Lower leg skin (tissue), 4 donors: ENCODE measurements around the gene HDGFL2. TPM values are rescaled to one million over a fixed set of nuclear protein-coding genes. Genes with fewer than 3 reads are reported as not detected.

Source experiments
- DNase-seq, 2 donors: peaks; one replicate each; pipeline ENCODE4 v3.0.0-alpha.2; 2019; ENCODE audit warnings: low spot score in 2 of 2
- H3K4me3 ChIP-seq: fragments of 200-600 bp; sonication (generic); 2 replicates; pipeline ENCODE4 v1.5.1; 2017; ENCODE audit warnings: mild to moderate bottlenecking, low read depth; ENCODE audit not compliant: poor library complexity, severe bottlenecking
- POLR2A ChIP-seq, 2 donors: fragments of 450-650 bp; IDR thresholded peaks; one replicate each; pipeline ENCODE4 v1.6.1; 2016 to 2017; ENCODE audit warnings: antibody characterized with exemption in 2 of 2, mild to moderate bottlenecking in 1 of 2, moderate library complexity in 1 of 2
- WGBS, 2 donors: methylation state at CpG; one replicate each; pipeline ENCODE4 v1.1.5; 2018; 5-methylcytosine and 5-hydroxymethylcytosine counted together
- intact Hi-C: fragments of 100-400 bp; cut with DNase I; formaldehyde crosslinking; loops from one replicate; pipeline ENCODE4 v1.15.0; 2023; ENCODE audit warnings: low total_unique reads
- total RNA-seq, 4 donors: library from RNA; depleted of rRNA; stranded (reverse); fragments of >200 nt; gene quantifications; one replicate each; pipeline ENCODE4 v1.1.0, GENCODE V29; 2016
- TF ChIP-seq, protein P1 (sequence below), 3 donors: fragments of 450-650 bp; IDR thresholded peaks; one replicate each; pipeline ENCODE4 v1.5.1; 2016; ENCODE audit warnings: antibody characterized with exemption in 3 of 3, mild to moderate bottlenecking in 3 of 3, moderate library complexity in 2 of 3

Gene HDGFL2
- total RNA-seq, 4 donors from 2014 or later = 20.9 to 36.4 (median 30.1) TPM

DNA sequence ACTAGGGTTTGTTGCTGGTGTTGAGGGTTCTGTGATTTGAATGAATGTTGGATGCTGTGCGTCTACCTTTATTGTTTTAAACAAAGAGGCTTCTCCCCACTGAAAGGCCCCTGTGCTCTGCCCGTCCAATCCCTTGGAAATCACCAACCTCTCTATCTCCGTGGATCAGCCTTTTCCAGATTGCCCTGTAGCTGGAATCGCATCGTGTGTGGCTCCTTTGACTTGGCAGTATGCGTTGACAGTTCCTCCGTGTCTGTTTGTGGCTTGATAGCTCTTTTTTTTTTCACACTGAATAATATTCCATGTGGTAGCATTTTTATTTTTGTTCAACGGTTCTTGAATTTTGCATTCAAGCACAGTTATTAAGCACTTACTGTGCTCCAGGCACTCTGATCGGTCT, 37.7 kb upstream of the HDGFL2 start:
- WGBS, 2 donors = 90 to 91% methylated on average over 9 of the region's 9 CpGs
- DNase-seq = no peak
- TF ChIP-seq, protein P1, sequence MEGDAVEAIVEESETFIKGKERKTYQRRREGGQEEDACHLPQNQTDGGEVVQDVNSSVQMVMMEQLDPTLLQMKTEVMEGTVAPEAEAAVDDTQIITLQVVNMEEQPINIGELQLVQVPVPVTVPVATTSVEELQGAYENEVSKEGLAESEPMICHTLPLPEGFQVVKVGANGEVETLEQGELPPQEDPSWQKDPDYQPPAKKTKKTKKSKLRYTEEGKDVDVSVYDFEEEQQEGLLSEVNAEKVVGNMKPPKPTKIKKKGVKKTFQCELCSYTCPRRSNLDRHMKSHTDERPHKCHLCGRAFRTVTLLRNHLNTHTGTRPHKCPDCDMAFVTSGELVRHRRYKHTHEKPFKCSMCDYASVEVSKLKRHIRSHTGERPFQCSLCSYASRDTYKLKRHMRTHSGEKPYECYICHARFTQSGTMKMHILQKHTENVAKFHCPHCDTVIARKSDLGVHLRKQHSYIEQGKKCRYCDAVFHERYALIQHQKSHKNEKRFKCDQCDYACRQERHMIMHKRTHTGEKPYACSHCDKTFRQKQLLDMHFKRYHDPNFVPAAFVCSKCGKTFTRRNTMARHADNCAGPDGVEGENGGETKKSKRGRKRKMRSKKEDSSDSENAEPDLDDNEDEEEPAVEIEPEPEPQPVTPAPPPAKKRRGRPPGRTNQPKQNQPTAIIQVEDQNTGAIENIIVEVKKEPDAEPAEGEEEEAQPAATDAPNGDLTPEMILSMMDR (IDR thresholded peaks at IDR 0.05) = no peak
- TF ChIP-seq POLR2A (IDR thresholded peaks at IDR 0.05) = no peak
- intact Hi-C loops = no loop called here
- no peak overlapping the region for H3K4me3 ChIP-seq

DNA sequence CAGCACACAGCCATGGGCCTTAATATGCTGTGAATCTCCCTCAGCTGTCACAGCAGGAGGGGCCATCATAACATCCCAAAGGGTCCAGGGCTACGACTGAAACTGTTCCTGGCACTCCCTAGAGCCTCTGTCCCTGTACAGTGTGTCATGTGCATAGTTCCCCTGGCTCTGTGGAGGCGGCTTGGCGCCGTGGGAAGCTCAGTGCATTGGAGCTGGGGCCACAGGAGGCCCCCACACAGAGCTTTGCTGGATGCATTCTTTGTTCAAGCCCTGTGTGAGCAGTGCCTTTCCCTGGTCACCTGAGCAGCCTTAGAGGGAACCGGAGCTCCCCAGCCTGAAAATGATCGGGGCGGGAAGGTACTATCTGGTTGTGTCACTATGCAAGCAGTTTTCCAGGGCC, 35.9 kb upstream of the HDGFL2 start:
- intact Hi-C loops = no loop called here
- 84 to 90% methylated on average over 4 to 7 of the region's 7 CpGs for WGBS, 2 donors
- TF ChIP-seq, protein P1 (IDR thresholded peaks at IDR 0.05) = no peak
- TF ChIP-seq POLR2A (IDR thresholded peaks at IDR 0.05) = no peak
- no peak overlapping the region for H3K4me3 ChIP-seq
- DNase-seq = no peak

- H3K4me3 ChIP-seq = no peak overlapping the region
- TF ChIP-seq, protein P1 (IDR thresholded peaks at IDR 0.05) = no peak
- TF ChIP-seq POLR2A (IDR thresholded peaks at IDR 0.05) = no peak
- intact Hi-C loops = no loop called here
- 95 to 96% methylated on average over 10 of the region's 10 CpGs for WGBS, 2 donors
- no peak for DNase-seq
Measured at GRCh38 chr19:4437103-4437502, 35.0 kb upstream of the HDGFL2 start.

GRCh38 chr19:4439243-4439642, 32.9 kb upstream of the HDGFL2 start:
- TF ChIP-seq POLR2A (IDR thresholded peaks at IDR 0.05) = no peak
- TF ChIP-seq, protein P1 (IDR thresholded peaks at IDR 0.05) = no peak
- DNase-seq = no peak
- WGBS, 2 donors = 87 to 88% methylated on average over 12 of the region's 12 CpGs
- no peak overlapping the region for H3K4me3 ChIP-seq
- intact Hi-C loops = no loop called here

GRCh38 chr19:4441994-4442818, 29.9 kb upstream of the HDGFL2 start:
- WGBS, 2 donors = 77 to 82% methylated on average over 22 of the region's 22 CpGs
- TF ChIP-seq POLR2A (IDR thresholded peaks at IDR 0.05) = no peak
- TF ChIP-seq, protein P1 (IDR thresholded peaks at IDR 0.05) = no peak
- intact Hi-C loops = no loop called here
- H3K4me3 ChIP-seq = no peak overlapping the region
- no peak for DNase-seq

DNA sequence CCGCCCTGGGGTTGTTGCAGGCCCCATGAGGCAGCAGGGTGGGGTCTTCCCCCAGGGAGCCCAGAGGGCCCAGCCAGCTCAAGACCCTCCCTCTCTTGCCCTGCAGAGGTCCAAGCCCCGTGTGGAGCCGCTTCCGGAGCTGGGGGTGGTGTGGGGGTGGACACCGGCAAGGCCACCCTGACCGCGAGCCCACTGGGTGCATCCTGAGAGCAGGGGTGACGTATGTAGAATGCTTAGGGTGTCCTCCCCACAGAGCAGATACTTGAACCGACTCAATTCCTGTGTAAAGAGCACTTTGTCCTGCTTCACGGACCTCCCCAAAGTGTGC, 29.3 kb upstream of the HDGFL2 start:
- TF ChIP-seq, protein P1 (IDR thresholded peaks at IDR 0.05) = no peak
- no peak for TF ChIP-seq POLR2A (IDR thresholded peaks at IDR 0.05)
- no peak overlapping the region for H3K4me3 ChIP-seq
- intact Hi-C loops = no loop called here
- no peak for DNase-seq
- 77 to 85% methylated on average over 7 to 10 of the region's 10 CpGs for WGBS, 2 donors
